DOHH2 (cell line): ENCODE measurements around the gene GPC6.

ENCODE experiments used
- H3F3A ChIP-seq: fragments of 200-600 bp; sonication (generic), shearing (Covaris generic); 2 replicates; pipeline ENCODE4 v1.6.0; 2016; ENCODE audit warnings: antibody characterized with exemption, mild to moderate bottlenecking; ENCODE audit not compliant: control insufficient read depth, insufficient read depth
- H3K27ac ChIP-seq: fragments of 200-600 bp; sonication (generic); 2 replicates; pipeline ENCODE4 v1.5.1; 2014; ENCODE audit warnings: low read depth, mild to moderate bottlenecking, low read length, moderate library complexity
- H3K27me3 ChIP-seq: fragments of 200-600 bp; sonication (generic); 2 replicates; pipeline ENCODE4 v1.6.1; 2014; ENCODE audit warnings: mild to moderate bottlenecking, low read length, mixed read lengths; ENCODE audit not compliant: control insufficient read depth
- H3K36me3 ChIP-seq: fragments of 200-600 bp; sonication (generic); 2 replicates; pipeline ENCODE4 v1.6.1; 2014; ENCODE audit warnings: mild to moderate bottlenecking, low read length, moderate library complexity, mixed read lengths; ENCODE audit not compliant: control insufficient read depth
- H3K4me1 ChIP-seq: fragments of 200-600 bp; sonication (generic); 2 replicates; pipeline ENCODE4 v1.6.1; 2014; ENCODE audit warnings: mild to moderate bottlenecking, low read length, mixed read lengths; ENCODE audit not compliant: control insufficient read depth
- H3K4me2 ChIP-seq: fragments of 200-600 bp; sonication (generic); 2 replicates; pipeline ENCODE4 v1.6.0; 2014; ENCODE audit warnings: mild to moderate bottlenecking, low read length, moderate library complexity
- H3K4me3 ChIP-seq: fragments of 200-600 bp; sonication (generic); 2 replicates; pipeline ENCODE4 v1.5.1; 2014; ENCODE audit warnings: mild to moderate bottlenecking, low read length, mixed read lengths
- H3K79me2 ChIP-seq: fragments of 200-600 bp; sonication (generic); 2 replicates; pipeline ENCODE4 v1.6.1; 2014; ENCODE audit warnings: mild to moderate bottlenecking, low read length, mixed read lengths; ENCODE audit not compliant: control insufficient read depth
- H3K9me2 ChIP-seq: fragments of 200-600 bp; sonication (generic); replicated peaks from 2 replicates; pipeline ENCODE4 v1.6.1; 2014; ENCODE audit warnings: mild to moderate bottlenecking, low read length, mixed read lengths; ENCODE audit not compliant: control insufficient read depth
- H3K9me3 ChIP-seq: fragments of 200-600 bp; sonication (generic); 2 replicates; pipeline ENCODE4 v1.6.1; 2014; ENCODE audit warnings: antibody characterized with exemption, low read length, mixed read lengths; ENCODE audit not compliant: control insufficient read depth, insufficient read depth
- H4K20me1 ChIP-seq: fragments of 200-600 bp; sonication (generic); 2 replicates; pipeline ENCODE4 v1.6.0; 2014; ENCODE audit warnings: low read depth, mild to moderate bottlenecking, antibody characterized with exemption, low read length, moderate library complexity; ENCODE audit not compliant: control insufficient read depth, insufficient read depth
- CTCF ChIP-seq: fragments of 200-600 bp; sonication (generic); IDR thresholded peaks from one replicate; pipeline ENCODE4 v1.5.1; 2014; ENCODE audit warnings: antibody characterized with exemption, mild to moderate bottlenecking, low read depth, low read length; ENCODE audit not compliant: poor library complexity, severe bottlenecking
- EZH2phosphoT487 ChIP-seq: fragments of 200-600 bp; sonication (generic); IDR thresholded peaks from 2 replicates; pipeline ENCODE4 v1.6.1; 2017; ENCODE audit warnings: borderline replicate concordance, mild to moderate bottlenecking, antibody characterized with exemption, low read length, moderate library complexity, mixed read lengths

The GPC6 gene

GRCh38 chr13:94344126-94344818, 1117.7 kb downstream of the GPC6 start:
- H3K79me2 ChIP-seq = no peaks in the 10 kb centered on the region
- H4K20me1 ChIP-seq = no peaks in the 10 kb centered on the region
- no peaks in the 10 kb centered on the region for H3K36me3 ChIP-seq
- H3K9me3 ChIP-seq = no peaks in the 10 kb centered on the region
- TF ChIP-seq EZH2phosphoT487 (no peak), CTCF (no peak)
- H3K4me3 ChIP-seq = no peak overlapping the region
- H3K27me3 ChIP-seq = peaks cover 10% of the 10 kb centered on the region
- no peak overlapping the region for H3K4me2 ChIP-seq
- H3K9me2 ChIP-seq = no peaks in the 10 kb centered on the region
- no peak overlapping the region for H3K27ac ChIP-seq
- H3K4me1 ChIP-seq = no peaks in the 10 kb centered on the region
- no peaks in the 10 kb centered on the region for H3F3A ChIP-seq

- H3K9me3 ChIP-seq = no peaks in the 10 kb centered on the region
- H3K9me2 ChIP-seq = no peaks in the 10 kb centered on the region
- no peaks in the 10 kb centered on the region for H3K36me3 ChIP-seq
- H3K27ac ChIP-seq = no peak overlapping the region
- TF ChIP-seq EZH2phosphoT487 (no peak), CTCF (peak; percentile 31)
- no peaks in the 10 kb centered on the region for H3K79me2 ChIP-seq
- H3F3A ChIP-seq = no peaks in the 10 kb centered on the region
- no peaks in the 10 kb centered on the region for H4K20me1 ChIP-seq
- H3K4me1 ChIP-seq = no peaks in the 10 kb centered on the region
- no peak overlapping the region for H3K4me3 ChIP-seq
- no peak overlapping the region for H3K4me2 ChIP-seq
- peaks cover 10% of the 10 kb centered on the region for H3K27me3 ChIP-seq
Measured at GRCh38 chr13:94345374-94346195, 1119.0 kb downstream of the GPC6 start.

- Histone ChIP-seq H3K27me3 (peaks cover 10% of the 10 kb centered on the region), H3K27ac (no peak overlapping the region)
Measured at GRCh38 chr13:94346261-94347019, 1119.8 kb downstream of the GPC6 start.

More at GRCh38 chr13:94346261-94347019, 1119.8 kb downstream of the GPC6 start:
- H3K9me2 ChIP-seq = no peaks in the 10 kb centered on the region
- H3F3A ChIP-seq = no peaks in the 10 kb centered on the region
- H4K20me1 ChIP-seq = no peaks in the 10 kb centered on the region
- H3K4me3 ChIP-seq = no peak overlapping the region
- no peaks in the 10 kb centered on the region for H3K36me3 ChIP-seq
- H3K79me2 ChIP-seq = no peaks in the 10 kb centered on the region
- H3K9me3 ChIP-seq = no peaks in the 10 kb centered on the region
- H3K4me2 ChIP-seq = no peak overlapping the region
- H3K4me1 ChIP-seq = no peaks in the 10 kb centered on the region
- TF ChIP-seq CTCF = no peak
- no peak for TF ChIP-seq EZH2phosphoT487
